T47D (cell line): ENCODE measurements around the gene EPS15.
"Not testable (repeated sequence)": the region's sequence is repeated elsewhere in the genome, so short reads cannot be mapped to it uniquely, and the experiment has no call there.

Source experiments
- DNase-seq, 2 experiments: peaks; one replicate each; pipeline versions ENCODE4 v3.0.0 to v3.0.0-alpha.2; 2011 to 2012; ENCODE audit warnings: low read depth in 1 of 2, low spot score in 1 of 2
- JUND ChIP-seq: IDR thresholded peaks from 2 replicates; pipeline ENCODE4 v1.6.1; 2012; ENCODE audit warnings: low read depth
- in situ Hi-C: cut with HindIII; loops from 2 replicates; pipeline ENCODE4 v1.10.0; 2016; ENCODE audit warnings: low sequenced_read_pairs, low pct_unique_long_range_greater_than_20kb

EPS15 gene

DNA sequence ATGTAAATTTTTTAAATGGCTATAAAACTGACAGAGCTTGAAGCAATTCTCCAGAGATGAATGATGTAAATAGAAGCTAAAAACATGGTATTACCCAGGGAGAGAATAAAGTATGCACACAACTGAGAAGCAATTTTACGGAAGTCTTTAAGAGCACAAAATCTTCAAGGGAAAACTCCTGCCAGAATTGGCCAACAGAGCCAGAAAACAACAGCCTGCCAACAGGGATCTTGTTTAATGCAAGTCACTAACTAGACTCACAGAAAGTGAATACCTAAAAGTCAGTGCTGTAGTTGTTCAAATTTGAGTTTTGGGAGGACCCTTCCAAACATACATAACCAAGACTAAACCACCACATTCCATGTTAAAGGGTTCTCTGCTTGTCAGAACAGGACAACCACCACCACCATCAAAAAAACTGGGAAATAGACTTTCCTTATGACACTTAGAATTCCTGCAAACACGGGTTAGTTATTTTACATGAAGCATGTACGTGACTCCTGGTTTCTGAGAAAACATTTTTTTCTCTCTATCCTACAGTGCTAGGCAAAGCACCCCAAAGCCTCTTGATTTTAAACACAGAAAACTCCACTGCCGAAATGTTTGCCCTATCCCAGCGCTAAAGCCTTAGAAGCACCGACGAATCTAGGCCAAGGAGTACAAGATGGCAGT lies 1.6 kb downstream of the EPS15 start:
- in situ Hi-C loops, result no loop called here
- no peak for TF ChIP-seq JUND
- no peak for DNase-seq

GRCh38 chr1:51516649-51517158 lies 2.4 kb downstream of the EPS15 start:
- in situ Hi-C loops, result no loop called here
- DNase-seq, result no peak
- no peak for TF ChIP-seq JUND

DNA sequence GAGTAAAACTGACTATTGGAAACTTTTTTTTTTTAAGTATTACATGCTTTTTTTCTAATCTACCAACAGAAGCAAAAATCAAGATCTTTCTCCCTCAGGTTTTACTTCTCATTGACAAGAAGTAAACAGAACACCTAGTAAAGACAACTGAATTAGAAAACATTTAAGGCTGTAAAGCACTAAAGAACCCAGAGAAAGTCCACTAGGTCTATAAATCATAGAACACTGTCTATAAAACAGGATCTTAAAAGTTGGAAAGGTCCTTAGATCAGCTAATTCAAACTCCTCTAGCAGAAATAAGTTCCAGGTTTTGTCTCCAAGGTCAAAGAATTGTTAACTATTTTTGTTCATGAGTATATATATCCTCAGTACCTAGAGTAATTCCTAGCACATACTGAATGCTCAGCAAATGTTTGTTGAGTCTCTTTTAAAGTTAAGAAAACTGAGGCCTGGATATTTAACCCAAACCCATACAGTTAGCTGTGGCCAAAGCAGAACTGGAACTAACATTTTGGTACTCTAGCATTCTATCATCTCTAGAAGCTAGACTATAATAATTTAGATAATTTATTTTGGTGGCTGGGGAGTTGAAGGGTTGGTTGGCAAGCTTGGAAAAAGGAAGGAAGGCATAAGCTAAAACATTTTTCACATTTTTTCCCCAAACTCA lies 3.0 kb downstream of the EPS15 start:
- DNase-seq, result no peak
- TF ChIP-seq JUND, result no peak
- in situ Hi-C loops, result no loop called here

GRCh38 chr1:51515312-51515960 lies 3.6 kb downstream of the EPS15 start:
- in situ Hi-C loops, result no loop called here
- DNase-seq, result no peak
- TF ChIP-seq JUND, result no peak

DNA sequence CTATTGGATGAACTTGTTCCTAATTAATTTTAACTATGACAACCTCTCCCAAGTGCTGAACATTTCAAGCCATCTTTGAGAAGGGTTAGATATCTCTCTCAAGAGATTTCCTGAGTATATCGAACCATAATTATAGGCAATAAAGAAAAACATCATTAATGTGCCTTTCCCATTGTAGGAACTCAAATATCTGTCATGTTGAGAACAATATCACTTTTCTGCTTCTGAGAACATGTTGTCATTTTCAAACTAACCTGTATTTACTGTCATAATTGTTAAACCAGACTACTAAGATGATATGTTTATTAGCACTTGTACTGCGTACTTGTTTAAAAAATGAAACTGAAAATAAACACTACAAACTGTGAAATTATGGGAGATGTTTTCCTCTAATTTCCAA lies 4.3 kb downstream of the EPS15 start:
- in situ Hi-C loops, result no loop called here
- no peak for TF ChIP-seq JUND
- DNase-seq, result no peak

GRCh38 chr1:51512606-51513005 lies 6.5 kb downstream of the EPS15 start:
- DNase-seq, result no peak
- in situ Hi-C loops, result no loop called here
- no peak for TF ChIP-seq JUND

DNA sequence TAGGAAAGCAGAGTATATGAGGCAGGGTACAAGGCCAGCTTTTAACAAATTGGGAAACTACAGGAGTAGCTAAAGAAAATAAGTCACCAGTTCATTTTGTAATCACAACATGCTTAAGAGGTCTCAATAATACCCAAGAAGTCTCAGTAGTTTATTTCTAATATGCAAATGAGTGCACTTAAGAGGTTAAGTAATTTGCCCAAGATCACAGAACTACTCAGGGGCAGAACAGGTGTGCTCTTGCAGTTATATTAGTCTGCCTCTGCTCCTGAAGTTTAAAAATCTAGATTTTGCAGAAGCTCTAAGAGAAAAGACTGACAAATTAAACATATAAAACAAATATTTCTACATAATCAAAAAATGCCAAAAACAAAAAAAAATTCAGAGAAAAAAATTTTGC lies 6.9 kb downstream of the EPS15 start:
- no peak for DNase-seq
- in situ Hi-C loops, result no loop called here
- no peak for TF ChIP-seq JUND

- no peak for DNase-seq
- in situ Hi-C loops, result no loop called here
- no peak for TF ChIP-seq JUND
Measured at GRCh38 chr1:51509773-51510172, 9.3 kb downstream of the EPS15 start.

- in situ Hi-C loops, result no loop called here
- no peak for TF ChIP-seq JUND
- no peak for DNase-seq
Measured at GRCh38 chr1:51506537-51506936, 12.5 kb downstream of the EPS15 start.

DNA sequence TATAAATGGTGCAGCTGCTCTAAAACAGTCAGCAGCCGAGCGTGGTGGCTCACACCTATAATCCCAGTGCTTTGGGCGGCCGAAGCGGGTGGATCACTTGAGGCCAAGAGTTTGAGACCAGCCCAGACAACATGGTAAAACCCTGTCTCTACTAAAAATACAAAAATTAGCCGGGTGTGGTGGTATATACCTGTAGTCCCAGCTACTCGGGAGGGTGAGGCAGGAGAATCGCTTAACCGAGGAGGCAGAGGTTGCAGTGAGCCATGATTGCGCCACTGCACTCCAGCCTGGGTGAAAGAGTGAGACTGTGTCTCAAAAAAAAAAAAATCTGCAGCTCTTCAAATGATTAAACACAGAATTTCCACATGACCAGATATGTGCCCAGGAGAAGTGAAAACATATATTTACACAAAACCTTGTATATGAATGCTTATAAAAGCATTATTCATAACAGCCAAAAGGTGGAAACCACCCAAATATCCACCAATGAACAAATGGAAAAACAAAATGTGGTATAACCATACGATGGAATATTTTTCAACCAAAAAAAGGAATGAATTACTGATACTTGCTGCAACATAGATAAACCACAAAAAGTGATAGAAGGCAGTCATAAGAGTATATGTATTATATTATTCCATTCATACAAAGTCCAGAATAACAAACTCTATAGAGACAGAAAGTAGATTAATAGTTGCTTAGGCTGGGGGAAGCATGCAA lies 14.1 kb downstream of the EPS15 start:
- in situ Hi-C loops, result no loop called here
- no peak for DNase-seq
- no peak for TF ChIP-seq JUND

DNA sequence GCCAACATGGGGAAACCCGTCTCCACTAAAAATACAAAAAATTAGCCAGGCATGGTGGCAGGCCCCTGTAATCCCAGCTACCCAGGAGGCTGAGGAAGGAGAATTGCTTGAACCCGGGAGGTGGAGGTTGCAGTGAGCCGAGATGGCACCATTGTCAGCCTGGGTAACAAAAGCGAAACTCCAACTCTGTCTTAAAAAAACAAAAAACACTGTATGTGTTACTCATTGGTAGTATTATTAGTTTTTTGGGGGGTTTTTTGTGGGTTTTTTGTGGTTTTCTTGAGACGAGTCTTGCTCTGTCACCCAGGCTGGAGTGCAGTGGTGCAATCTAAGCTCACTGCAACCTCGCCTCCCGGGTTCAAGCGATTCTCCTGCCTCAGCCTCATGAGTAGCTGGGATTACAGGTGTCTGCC lies 17.8 kb downstream of the EPS15 start:
- not testable (repeated sequence) for DNase-seq

DNA sequence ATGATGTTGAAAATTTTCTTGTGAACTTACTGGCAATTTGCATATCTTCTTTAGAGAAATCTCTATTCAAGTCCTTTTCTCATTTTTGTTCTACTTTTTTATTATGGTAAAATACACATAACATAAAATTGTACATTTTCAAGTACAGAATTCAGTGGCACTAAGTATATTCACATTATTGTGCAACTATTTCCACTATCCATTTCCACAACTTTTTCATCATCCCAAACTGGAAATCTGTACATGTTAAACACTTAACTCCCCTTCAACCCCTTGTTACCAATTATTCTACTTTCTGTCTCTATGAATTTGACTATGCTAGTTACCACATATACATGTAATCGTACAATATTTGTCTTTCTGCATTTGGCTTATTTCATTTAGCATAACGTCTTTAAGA lies 19.4 kb downstream of the EPS15 start:
- no peak for TF ChIP-seq JUND
- in situ Hi-C loops, result no loop called here

More for the DNA sequence above, 17.8 kb downstream of the EPS15 start:
- in situ Hi-C loops, result not testable (repeated sequence)

GRCh38 chr1:51498924-51499323 lies 20.1 kb downstream of the EPS15 start:
- TF ChIP-seq JUND, result no peak
- in situ Hi-C loops, result no loop called here
- no peak for DNase-seq

More for the DNA sequence above, 19.4 kb downstream of the EPS15 start:
- DNase-seq, result no peak
